Panc1 (cell line): ENCODE measurements around the gene PTGDR2. TPM values are rescaled to one million over a fixed set of nuclear protein-coding genes. Genes with fewer than 3 reads are reported as not detected.
A peak's percentile ranks its signal among the peaks of the same experiment; 100 is the strongest.

Experiments used
- ATAC-seq: fragments of 200-7000 bp; cut with Tn5 transposase; 2 replicates; pipeline ENCODE4 v1.9.1; 2020; ENCODE audit warnings: mild to moderate bottlenecking, moderate library complexity
- BruUV-seq: library from RNA; stranded (reverse); fragments of 400-500 nt; replicated peaks from 2 replicates; lab custom pipeline; 2021; lab: Mats Ljungman, UMichigan
- CTCF ChIA-PET: fragments of 300-600 bp; sonication (Branson Sonifier 250); formaldehyde crosslinking; loops from one replicate; lab custom pipeline; 2022; ENCODE audit warnings: antibody characterized with exemption; lab: Charles Lee
- POLR2A ChIA-PET: fragments of 300-600 bp; sonication (Branson Sonifier 250); formaldehyde crosslinking; loops from one replicate; lab custom pipeline; 2022; ENCODE audit warnings: antibody characterized with exemption; lab: Charles Lee
- DNase-seq: peaks from one replicate; pipeline ENCODE4 v3.0.0-alpha.2; 2010; ENCODE audit warnings: low read depth, low spot score
- H3K27ac ChIP-seq: 2 replicates; pipeline ENCODE4 v1.5.1; 2011; ENCODE audit warnings: mild to moderate bottlenecking, low read length, inconsistent platforms
- H3K27me3 ChIP-seq: fragments of 200-500 bp; sonication (Bioruptor generic); 2 replicates; pipeline ENCODE4 v1.6.0; 2014; ENCODE audit warnings: low read length, inconsistent platforms; ENCODE audit not compliant: control insufficient read depth, insufficient read depth
- H3K36me3 ChIP-seq: fragments of 200-500 bp; sonication (Bioruptor generic); 2 replicates; pipeline ENCODE4 v1.5.1; 2014; ENCODE audit warnings: inconsistent platforms, mild to moderate bottlenecking, low read length, moderate library complexity; ENCODE audit not compliant: control insufficient read depth, insufficient read depth
- H3K4me1 ChIP-seq: 2 replicates; pipeline ENCODE4 v1.5.1; 2011; ENCODE audit warnings: inconsistent platforms, mild to moderate bottlenecking, low read length, moderate library complexity; ENCODE audit not compliant: control insufficient read depth, insufficient read depth
- H3K4me3 ChIP-seq, 2 experiments: 2 replicates each; pipeline ENCODE4 v1.5.1; 2011 to 2012; ENCODE audit warnings: low read depth in 2 of 2, low read length in 2 of 2, mild to moderate bottlenecking in 2 of 2, inconsistent platforms in 1 of 2, moderate library complexity in 1 of 2
- H3K9me3 ChIP-seq: fragments of 200-500 bp; sonication (Bioruptor generic); 2 replicates; pipeline ENCODE4 v1.5.1; 2014; ENCODE audit warnings: low read depth, mild to moderate bottlenecking, inconsistent platforms, low read length, moderate library complexity; ENCODE audit not compliant: control insufficient read depth, insufficient read depth
- POLR2AphosphoS5 ChIP-seq: IDR thresholded peaks from 2 replicates; pipeline ENCODE4 v1.6.1; 2012; ENCODE audit warnings: mild to moderate bottlenecking, low read depth, low read length, moderate library complexity
- REST ChIP-seq, 2 experiments: IDR thresholded peaks; 2 replicates each; pipeline ENCODE4 v1.6.1; 2011 to 2012; ENCODE audit warnings: low read depth in 2 of 2, control low read depth in 1 of 2, low read length in 1 of 2, mild to moderate bottlenecking in 1 of 2, moderate library complexity in 1 of 2; ENCODE audit not compliant: insufficient read depth in 1 of 2
- SIN3A ChIP-seq: IDR thresholded peaks from 2 replicates; pipeline ENCODE4 v1.6.1; 2012; ENCODE audit warnings: low read depth, mild to moderate bottlenecking, low read length, moderate library complexity, borderline replicate concordance; ENCODE audit not compliant: insufficient read depth
- TCF7L2 ChIP-seq: IDR thresholded peaks from 2 replicates; pipeline ENCODE4 v1.6.1; 2011; ENCODE audit warnings: mild to moderate bottlenecking, low read depth, low read length, inconsistent platforms
- in situ Hi-C: cut with HindIII; loops from 2 replicates; pipeline ENCODE4 v1.10.0; 2016; ENCODE audit warnings: low sequenced_read_pairs, low pct_unique_long_range_greater_than_20kb
- intact Hi-C: fragments of 100-400 bp; cut with micrococcal nuclease; formaldehyde crosslinking; loops from one replicate; pipeline ENCODE4 v1.10.0; 2022; ENCODE audit not compliant: unreplicated experiment
- total RNA-seq: library from RNA; stranded (reverse); gene quantifications from one replicate; pipeline ENCODE4 v1.2.1, GENCODE V29; 2021; ENCODE audit not compliant: unreplicated experiment
- TF ChIP-seq, protein P1 (sequence below): fragments of 450-650 bp; IDR thresholded peaks from 2 replicates; pipeline ENCODE4 v1.5.1; 2017; ENCODE audit warnings: mild to moderate bottlenecking

PTGDR2 gene
- total RNA-seq, 1 experiment from 2014 or later = not detected

DNA sequence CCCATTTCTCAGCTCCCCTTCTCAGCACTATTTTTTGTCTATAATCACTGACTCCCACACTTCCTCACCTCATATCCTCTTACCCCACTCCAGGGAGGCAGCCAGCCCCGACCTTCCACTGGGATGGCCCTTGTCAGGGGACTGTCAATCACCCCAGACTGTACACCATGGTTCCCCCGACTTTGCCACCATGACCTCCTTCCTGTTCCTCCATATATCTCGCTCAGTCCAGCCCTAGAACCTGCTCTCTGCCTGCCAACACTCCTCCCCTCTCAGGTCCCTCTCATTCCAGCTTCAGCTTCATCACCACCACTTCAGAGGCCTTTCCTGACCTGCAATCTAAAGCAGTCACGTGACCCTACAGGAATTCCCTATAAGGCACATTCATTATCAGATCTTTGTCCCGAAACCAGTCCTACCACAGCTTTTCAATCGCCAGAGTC, 34.1 kb upstream of the PTGDR2 start:
- TF ChIP-seq TCF7L2 = no peak
- ChIA-PET POLR2A (no interaction called here), CTCF (interaction anchor here (0.7 kb wide), 2 partner anchors 10 to 64 kb away, joined by 3 read pairs; no protein-coding TSS in a partner anchor)
- peaks cover 9% of the 10 kb centered on the region; the same call in 1 of the 2 replicates for H3K36me3 ChIP-seq
- no peak for ATAC-seq
- no TSS peak for BruUV-seq
- no peak overlapping the region for H3K4me3 ChIP-seq
- in situ Hi-C loops = no loop called here
- no peak overlapping the region for H3K27ac ChIP-seq
- H3K4me1 ChIP-seq = no peaks in the 10 kb centered on the region
- intact Hi-C loops = loop anchor here (5.0 kb wide), 1 partner anchor 113 kb away; no protein-coding TSS in a partner anchor
- no peaks in the 10 kb centered on the region for H3K27me3 ChIP-seq
- no peaks in the 10 kb centered on the region for H3K9me3 ChIP-seq
- DNase-seq = no peak

DNA sequence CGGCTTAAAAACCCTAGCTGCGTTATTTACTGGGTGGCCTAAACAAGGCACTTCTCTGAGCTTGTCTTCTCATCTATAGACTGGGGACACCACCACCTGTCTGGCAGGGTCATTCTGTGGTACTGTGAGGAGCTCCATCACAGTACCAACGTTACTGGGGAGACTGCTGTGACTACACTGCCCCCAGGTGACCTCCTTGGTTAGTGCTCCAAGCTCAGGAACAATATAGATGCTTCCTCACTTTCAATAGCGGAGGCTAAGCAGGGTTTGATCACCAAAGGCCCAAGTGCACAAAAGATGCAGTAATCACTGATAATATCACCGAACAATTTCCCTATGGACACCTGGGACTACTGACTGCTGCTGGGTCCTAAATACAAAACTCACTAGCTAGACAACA, 31.8 kb upstream of the PTGDR2 start:
- in situ Hi-C loops = no loop called here
- DNase-seq (no peak), ATAC-seq (peak; percentile 95)
- H3K4me1 ChIP-seq = no peaks in the 10 kb centered on the region
- no peak overlapping the region for H3K4me3 ChIP-seq
- H3K27ac ChIP-seq = no peak overlapping the region
- CTCF ChIA-PET = interaction anchor here (0.6 to 1.9 kb wide), 8 partner anchors 12 to 125 kb away, joined by 3 to 41 read pairs (median 6); partner anchors contain the start of gene PTGDR2
- intact Hi-C loops = loop anchor here (1.0 to 5.0 kb wide), 2 partner anchors 56 to 110 kb away; no protein-coding TSS in a partner anchor
- no peaks in the 10 kb centered on the region for H3K9me3 ChIP-seq
- no peaks in the 10 kb centered on the region for H3K36me3 ChIP-seq
- TF ChIP-seq, protein P1, sequence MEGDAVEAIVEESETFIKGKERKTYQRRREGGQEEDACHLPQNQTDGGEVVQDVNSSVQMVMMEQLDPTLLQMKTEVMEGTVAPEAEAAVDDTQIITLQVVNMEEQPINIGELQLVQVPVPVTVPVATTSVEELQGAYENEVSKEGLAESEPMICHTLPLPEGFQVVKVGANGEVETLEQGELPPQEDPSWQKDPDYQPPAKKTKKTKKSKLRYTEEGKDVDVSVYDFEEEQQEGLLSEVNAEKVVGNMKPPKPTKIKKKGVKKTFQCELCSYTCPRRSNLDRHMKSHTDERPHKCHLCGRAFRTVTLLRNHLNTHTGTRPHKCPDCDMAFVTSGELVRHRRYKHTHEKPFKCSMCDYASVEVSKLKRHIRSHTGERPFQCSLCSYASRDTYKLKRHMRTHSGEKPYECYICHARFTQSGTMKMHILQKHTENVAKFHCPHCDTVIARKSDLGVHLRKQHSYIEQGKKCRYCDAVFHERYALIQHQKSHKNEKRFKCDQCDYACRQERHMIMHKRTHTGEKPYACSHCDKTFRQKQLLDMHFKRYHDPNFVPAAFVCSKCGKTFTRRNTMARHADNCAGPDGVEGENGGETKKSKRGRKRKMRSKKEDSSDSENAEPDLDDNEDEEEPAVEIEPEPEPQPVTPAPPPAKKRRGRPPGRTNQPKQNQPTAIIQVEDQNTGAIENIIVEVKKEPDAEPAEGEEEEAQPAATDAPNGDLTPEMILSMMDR = peak; percentile 79
- TF ChIP-seq REST (IDR thresholded peaks at IDR 0.05; ENCODE audit: insufficient read depth in 1 of 2, low read depth in 2 of 2, low read length in 1 of 2) = no peak
- no TSS peak for BruUV-seq
- POLR2A ChIA-PET = interaction anchor here (0.5 kb wide), 1 partner anchor 485 kb away, joined by 7 read pairs; no protein-coding TSS in a partner anchor
- no peaks in the 10 kb centered on the region for H3K27me3 ChIP-seq

- no TSS peak for BruUV-seq
- no peaks in the 10 kb centered on the region for H3K27me3 ChIP-seq
- no peak overlapping the region for H3K4me3 ChIP-seq
- DNase-seq (no peak), ATAC-seq (no peak)
- TF ChIP-seq POLR2AphosphoS5 = no peak
- TF ChIP-seq, protein P1 = no peak
- no peak for TF ChIP-seq SIN3A
- TF ChIP-seq REST (IDR thresholded peaks at IDR 0.05; ENCODE audit: insufficient read depth in 1 of 2, low read depth in 2 of 2, low read length in 1 of 2) = no peak
- no peak for TF ChIP-seq TCF7L2
- intact Hi-C loops = no loop called here
- ChIA-PET POLR2A (interaction anchor here (0.6 kb wide), 1 partner anchor 1776 kb away, joined by 5 read pairs; no protein-coding TSS in a partner anchor), CTCF (no interaction called here)
- H3K9me3 ChIP-seq = no peaks in the 10 kb centered on the region
- in situ Hi-C loops = no loop called here
- no peaks in the 10 kb centered on the region for H3K36me3 ChIP-seq
- no peak overlapping the region for H3K27ac ChIP-seq
- H3K4me1 ChIP-seq = no peaks in the 10 kb centered on the region
These were observed 25.0 kb upstream of the PTGDR2 start for GRCh38 chr11:60880643-60881282.
